ENCODE data around the gene GAL3ST2.
A peak's percentile ranks its signal among the peaks of the same experiment; 100 is the strongest.
"Not testable (repeated sequence)": the region's sequence is repeated elsewhere in the genome, so short reads cannot be mapped to it uniquely, and the experiment has no call there.

Gene GAL3ST2

DNA sequence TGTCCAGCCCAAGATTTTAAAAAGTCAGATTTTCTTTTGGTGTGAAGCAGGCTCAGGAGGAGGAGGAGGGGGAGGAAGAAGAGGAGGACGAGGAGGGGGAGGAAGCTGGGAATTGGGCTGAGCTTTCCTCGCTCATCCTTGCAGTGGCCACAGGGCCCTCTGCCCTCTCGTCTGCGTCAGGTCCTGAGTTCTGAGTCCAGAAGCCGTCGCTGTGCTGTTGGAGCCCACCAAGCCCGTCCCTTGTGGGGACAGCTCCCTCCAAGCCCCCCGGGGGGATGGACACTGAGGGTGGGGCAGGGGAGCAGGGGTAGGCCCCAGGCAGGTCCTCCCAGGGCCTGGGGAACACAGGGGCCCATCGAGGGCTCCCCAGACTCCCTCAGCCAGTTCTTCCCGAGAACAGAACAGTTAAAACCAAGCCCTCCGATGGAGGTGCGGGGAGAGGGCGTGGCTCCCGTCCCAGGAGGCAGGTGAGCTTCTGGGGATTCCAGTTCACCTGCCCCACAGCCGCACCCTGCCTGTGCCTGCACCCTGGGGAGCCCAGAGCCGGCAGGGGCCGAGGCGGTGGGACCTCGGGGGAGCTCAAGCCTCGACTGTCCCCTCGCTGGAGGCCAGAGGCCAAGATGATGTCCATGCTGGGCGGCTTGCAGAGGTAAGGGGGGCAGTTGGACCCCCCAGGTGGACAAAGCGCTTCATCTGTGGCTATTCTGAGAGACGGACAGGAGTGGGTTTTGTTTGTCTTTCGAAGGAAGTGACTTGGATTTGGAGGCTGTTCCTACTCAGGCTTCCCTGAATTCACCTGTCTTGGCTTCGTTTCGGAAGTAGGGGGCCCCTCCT is at the start of gene GAL3ST2:
TSS of gene GAL3ST2 (plus strand) at position 487 of the 834 bp plus-strand sequence. CDS start at position 621, 134 bp downstream.
- TF ChIP-seq, protein P1, sequence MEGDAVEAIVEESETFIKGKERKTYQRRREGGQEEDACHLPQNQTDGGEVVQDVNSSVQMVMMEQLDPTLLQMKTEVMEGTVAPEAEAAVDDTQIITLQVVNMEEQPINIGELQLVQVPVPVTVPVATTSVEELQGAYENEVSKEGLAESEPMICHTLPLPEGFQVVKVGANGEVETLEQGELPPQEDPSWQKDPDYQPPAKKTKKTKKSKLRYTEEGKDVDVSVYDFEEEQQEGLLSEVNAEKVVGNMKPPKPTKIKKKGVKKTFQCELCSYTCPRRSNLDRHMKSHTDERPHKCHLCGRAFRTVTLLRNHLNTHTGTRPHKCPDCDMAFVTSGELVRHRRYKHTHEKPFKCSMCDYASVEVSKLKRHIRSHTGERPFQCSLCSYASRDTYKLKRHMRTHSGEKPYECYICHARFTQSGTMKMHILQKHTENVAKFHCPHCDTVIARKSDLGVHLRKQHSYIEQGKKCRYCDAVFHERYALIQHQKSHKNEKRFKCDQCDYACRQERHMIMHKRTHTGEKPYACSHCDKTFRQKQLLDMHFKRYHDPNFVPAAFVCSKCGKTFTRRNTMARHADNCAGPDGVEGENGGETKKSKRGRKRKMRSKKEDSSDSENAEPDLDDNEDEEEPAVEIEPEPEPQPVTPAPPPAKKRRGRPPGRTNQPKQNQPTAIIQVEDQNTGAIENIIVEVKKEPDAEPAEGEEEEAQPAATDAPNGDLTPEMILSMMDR (conservative IDR thresholded peaks at IDR 0.05; ENCODE audit: low read depth, low read length): no peak
- H3K4me3 ChIP-seq (ENCODE audit: low read length): no peak within 1 kb of the TSS
- no peak for DNase-seq (ENCODE audit: low read depth)

DNA sequence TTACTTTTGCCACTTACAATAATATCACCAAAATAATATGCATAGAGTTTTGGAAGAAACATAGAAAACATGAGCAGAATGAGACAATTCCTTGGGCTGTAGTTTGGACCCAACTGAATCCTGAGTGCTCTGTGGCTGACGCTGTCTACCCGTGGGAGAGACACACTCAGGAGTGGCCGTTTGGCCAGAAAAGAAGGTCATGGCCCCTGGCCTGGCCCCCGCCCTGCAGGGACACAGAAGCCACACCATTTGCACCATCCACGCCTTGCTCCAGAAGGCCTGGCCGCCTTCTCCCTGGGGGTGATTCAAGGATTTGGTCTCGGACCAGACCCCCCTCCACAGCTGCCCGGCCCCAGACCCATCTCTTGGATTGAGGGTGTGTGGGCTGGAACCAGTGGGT is 48.6 kb upstream of the GAL3ST2 start:
- TF ChIP-seq, protein P1 (conservative IDR thresholded peaks at IDR 0.05; ENCODE audit: low read depth, low read length): no peak
- no peak overlapping the region for H3K4me3 ChIP-seq (ENCODE audit: low read length)
- no peak for DNase-seq (ENCODE audit: low read depth)

DNA sequence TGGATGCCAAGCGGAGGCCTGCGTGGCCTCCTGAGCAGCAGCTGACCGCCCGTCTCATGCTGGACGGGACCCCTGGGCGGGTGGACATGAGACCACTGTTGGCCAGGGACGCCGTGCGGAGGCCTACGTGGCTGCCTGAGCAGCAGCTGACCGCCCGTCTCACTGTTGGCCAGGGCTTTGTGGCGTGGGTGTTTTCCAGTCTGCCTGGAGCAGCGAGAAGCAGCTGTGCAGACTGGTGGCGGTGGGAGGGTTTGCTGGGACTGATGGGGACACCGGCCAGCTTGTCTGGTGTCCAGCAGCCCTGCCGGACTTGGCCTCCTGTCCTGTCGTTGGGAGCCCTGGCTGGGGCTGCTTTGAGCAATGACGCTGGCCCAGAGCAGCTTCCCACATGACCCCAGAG is 48.0 kb upstream of the GAL3ST2 start:
- TF ChIP-seq, protein P1 (conservative IDR thresholded peaks at IDR 0.05; ENCODE audit: low read depth, low read length): no peak
- no peak for DNase-seq (ENCODE audit: low read depth)
- no peak overlapping the region for H3K4me3 ChIP-seq (ENCODE audit: low read length)

DNA sequence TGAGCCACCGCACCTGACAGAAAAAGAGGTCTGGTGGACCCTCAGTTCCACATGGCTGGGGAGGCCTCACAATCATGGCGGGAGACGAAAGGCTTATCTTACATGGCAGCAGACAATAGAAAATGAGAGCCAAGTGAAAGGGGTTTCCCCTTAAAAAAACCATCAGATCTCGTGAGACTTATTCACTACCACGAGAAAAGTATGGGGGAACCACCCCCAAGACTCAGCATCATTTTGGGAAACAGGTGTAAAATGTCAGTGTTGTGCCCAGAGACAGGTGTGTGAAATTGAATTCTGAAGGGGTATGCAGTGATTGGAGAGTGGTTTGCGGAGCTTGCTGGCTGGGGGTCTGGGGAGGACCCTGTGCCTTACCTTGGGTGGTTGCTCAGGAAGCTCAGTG is 46.8 kb upstream of the GAL3ST2 start:
- H3K4me3 ChIP-seq (ENCODE audit: low read length): no peak overlapping the region
- TF ChIP-seq, protein P1 (conservative IDR thresholded peaks at IDR 0.05; ENCODE audit: low read depth, low read length): no peak
- DNase-seq (ENCODE audit: low read depth): no peak

DNA sequence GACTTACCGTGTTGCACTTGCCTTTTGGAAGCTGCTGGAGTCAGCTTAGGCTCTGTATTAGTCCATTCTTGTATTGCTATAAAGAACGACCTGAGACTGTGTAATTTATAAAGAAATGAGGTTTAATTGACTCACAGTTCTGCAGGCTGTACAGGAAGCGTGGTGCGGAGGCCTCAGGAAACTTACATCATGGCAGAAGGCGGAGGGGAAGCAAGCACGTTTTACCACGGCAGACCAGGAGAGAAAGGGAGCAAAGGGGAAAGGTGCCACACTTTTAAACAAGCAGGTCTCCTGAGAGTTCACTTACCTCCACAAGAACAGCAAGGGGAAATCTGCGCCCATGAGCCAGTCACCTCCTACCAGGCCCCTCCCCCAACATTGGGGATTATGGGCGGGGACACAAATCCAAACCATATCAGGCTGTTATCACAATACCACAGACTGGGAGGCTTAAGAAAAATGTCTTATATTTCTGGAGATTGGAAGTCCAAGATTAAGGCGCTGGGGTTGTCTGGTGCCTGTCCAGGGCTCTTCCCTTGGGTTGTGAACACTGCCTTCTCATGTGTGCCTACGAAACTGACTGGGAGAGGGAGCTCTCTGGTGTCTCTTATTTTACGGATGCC is 45.8 kb upstream of the GAL3ST2 start:
- no peak for DNase-seq (ENCODE audit: low read depth)
- H3K4me3 ChIP-seq (ENCODE audit: low read length): no peak overlapping the region
- TF ChIP-seq, protein P1 (conservative IDR thresholded peaks at IDR 0.05; ENCODE audit: low read depth, low read length): no peak

DNA sequence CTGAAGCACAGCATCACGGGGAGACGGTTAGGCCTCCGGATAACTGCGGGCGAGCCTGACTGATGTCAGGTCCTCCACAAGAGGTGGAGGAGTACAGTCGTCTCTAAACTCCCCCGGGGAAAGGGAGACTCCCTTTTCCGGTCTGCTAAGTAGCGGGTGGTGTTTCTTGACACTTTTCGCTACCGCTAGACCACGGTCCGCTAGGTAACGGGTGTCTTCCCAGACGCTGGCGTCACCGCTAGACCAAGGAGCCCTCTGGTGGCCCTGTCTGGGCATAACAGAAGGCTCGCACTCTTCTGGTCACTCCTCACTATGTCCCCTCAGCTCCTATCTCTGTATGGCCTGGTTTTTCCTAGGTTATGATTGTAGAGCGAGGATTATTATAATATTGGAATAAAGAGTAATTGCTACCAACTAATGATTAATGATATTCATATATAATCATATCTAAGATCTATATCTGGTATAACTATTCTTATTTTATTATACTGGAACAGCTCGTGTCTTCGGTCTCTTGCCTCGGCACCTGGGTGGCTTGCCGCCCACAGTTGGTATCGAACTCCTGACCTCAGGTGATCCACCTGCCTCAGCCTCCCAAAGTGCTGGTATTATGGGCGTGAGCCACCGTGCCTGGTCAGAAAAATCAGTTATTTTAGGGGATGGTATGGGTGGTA is 44.0 kb upstream of the GAL3ST2 start:
- H3K4me3 ChIP-seq (ENCODE audit: low read length); DNase-seq (ENCODE audit: low read depth): not testable (repeated sequence)
- TF ChIP-seq, protein P1 (conservative IDR thresholded peaks at IDR 0.05; ENCODE audit: low read depth, low read length): peak; percentile 43

All from retinal pigment epithelial cell (primary cell).